Sigmoid colon (tissue), 7 donors: ENCODE measurements around the gene KRTAP9-6. TPM values are rescaled to one million over a fixed set of nuclear protein-coding genes. Genes with fewer than 3 reads are reported as not detected.
"Not testable (repeated sequence)": the region's sequence is repeated elsewhere in the genome, so short reads cannot be mapped to it uniquely, and the experiment has no call there.

Source experiments
- DNase-seq: peaks from one replicate; pipeline ENCODE4 v3.0.0-alpha.2; 2019
- H3K27ac ChIP-seq, 4 donors: fragments of 200-600 bp; sonication (generic); one replicate each; pipeline ENCODE4 v1.5.1; 2016 to 2019; ENCODE audit warnings: mild to moderate bottlenecking in 1 of 4
- H3K27me3 ChIP-seq, 3 donors: fragments of 200-600 bp; sonication (generic); one replicate each; pipeline ENCODE4 v1.5.1; 2019; ENCODE audit warnings: mild to moderate bottlenecking in 1 of 3
- H3K36me3 ChIP-seq, 4 donors: fragments of 200-600 bp; sonication (generic); one replicate each; pipeline ENCODE4 v1.5.1; 2016 to 2019
- H3K4me1 ChIP-seq, 4 donors: fragments of 200-600 bp; sonication (generic); one replicate each; pipeline ENCODE4 v1.5.1; 2017 to 2019
- H3K4me3 ChIP-seq, 4 donors: fragments of 200-600 bp; sonication (generic); one replicate each; pipeline ENCODE4 v1.5.1; 2017 to 2019; ENCODE audit warnings: mild to moderate bottlenecking in 2 of 4, moderate library complexity in 1 of 4
- H3K9me3 ChIP-seq, 4 donors: fragments of 200-600 bp in 3 of 4; sonication (generic) in 3 of 4; one replicate each; pipeline versions ENCODE4 v1.5.1 to v1.6.1; 2013 to 2019
- CTCF ChIP-seq, 4 experiments: fragments of 450-650 bp in 3 of 4; fragments of 200-600 bp in 1 of 4; IDR thresholded peaks; one replicate each; pipeline ENCODE4 v1.5.1; 2016 to 2019; ENCODE audit warnings: antibody characterized with exemption in 4 of 4, mild to moderate bottlenecking in 3 of 4, moderate library complexity in 2 of 4
- EP300 ChIP-seq, 4 donors: sonication (generic); formaldehyde crosslinking; IDR thresholded peaks; one replicate each; pipeline ENCODE4 v1.6.1; 2017; ENCODE audit warnings: antibody characterized with exemption in 4 of 4
- POLR2A ChIP-seq, 2 donors: fragments of 450-650 bp; IDR thresholded peaks; one replicate each; pipeline ENCODE4 v1.6.1; 2016; ENCODE audit warnings: antibody characterized with exemption in 2 of 2, mild to moderate bottlenecking in 2 of 2, moderate library complexity in 2 of 2
- POLR2AphosphoS5 ChIP-seq, 4 donors: sonication (generic); formaldehyde crosslinking; IDR thresholded peaks; one replicate each; pipeline ENCODE4 v1.6.1; 2017; ENCODE audit warnings: antibody characterized with exemption in 4 of 4
- WGBS, 2 donors: extraction: QIAGEN DNeasy Blood & Tissue Kit; methylation state at CpG; one replicate each; pipeline ENCODE4 v1.1.7; 2013; 5-methylcytosine and 5-hydroxymethylcytosine counted together
- intact Hi-C: fragments of 100-400 bp; cut with DNase I; formaldehyde crosslinking; loops from one replicate; pipeline ENCODE4 v1.15.1; 2023
- polyA plus RNA-seq, 3 donors: library from polyadenylated mRNA; stranded (reverse); fragments of 200-250 nt; gene quantifications; one replicate each; pipeline ENCODE4 v1.2.3, GENCODE V29; 2013
- total RNA-seq, 4 donors: library from RNA; depleted of rRNA; stranded (reverse); fragments of >200 nt; gene quantifications; one replicate each; pipeline ENCODE4 v1.1.0, GENCODE V29; 2016
- donor health status: healthy with polysubstance abuse.
- donor health status: Bipolar disorder and iron deficiency.
- donor health status: healthy.

KRTAP9-6 gene
- total and polyA plus RNA-seq, 7 donors: not detected

- TF ChIP-seq CTCF (IDR thresholded peaks at IDR 0.05): no peak
- no peak for TF ChIP-seq EP300 (IDR thresholded peaks at IDR 0.05)
- no peak for TF ChIP-seq POLR2A (IDR thresholded peaks at IDR 0.05)
- no peak for TF ChIP-seq POLR2AphosphoS5 (IDR thresholded peaks at IDR 0.05)
- Histone ChIP-seq H3K4me3 (no peak overlapping the region), H3K27me3 (peaks cover 0 to 4% (median 0%) of the 10 kb centered on the region in 3 donors), H3K36me3 (no peaks in the 10 kb centered on the region), H3K27ac (no peak overlapping the region), H3K9me3 (no peaks in the 10 kb centered on the region), H3K4me1 (no peaks in the 10 kb centered on the region)
- intact Hi-C loops: loop anchor here (1.0 kb wide), 1 partner anchor 12 kb away; no protein-coding TSS in a partner anchor
- WGBS, 2 donors: 64 to 77% methylated on average over 3 of the region's 3 CpGs
- no peak for DNase-seq
Observed at GRCh38 chr17:41264599-41264998, 579 bp upstream of the KRTAP9-6 start.

- TF ChIP-seq CTCF (IDR thresholded peaks at IDR 0.05) (no peak), POLR2A (IDR thresholded peaks at IDR 0.05) (no peak), EP300 (IDR thresholded peaks at IDR 0.05) (no peak), POLR2AphosphoS5 (IDR thresholded peaks at IDR 0.05) (no peak)
- Histone ChIP-seq H3K9me3 (no peaks in the 10 kb centered on the region), H3K36me3 (no peaks in the 10 kb centered on the region), H3K27me3 (peaks cover 0 to 4% (median 0%) of the 10 kb centered on the region in 3 donors), H3K4me3 (no peak overlapping the region), H3K4me1 (no peaks in the 10 kb centered on the region), H3K27ac (no peak overlapping the region)
- intact Hi-C loops: no loop called here
- DNase-seq: no peak
- WGBS, 2 donors: 90% methylated on average over 3 of the region's 3 CpGs; no CpG with 5 or more reads in 1 of the 2 donors
Observed at GRCh38 chr17:41267711-41268110, 2.5 kb downstream of the KRTAP9-6 start.

GRCh38 chr17:41271323-41271722 is 6.1 kb downstream of the KRTAP9-6 start:
- H3K27ac ChIP-seq: not testable (repeated sequence)

GRCh38 chr17:41271858-41272257 is 6.7 kb downstream of the KRTAP9-6 start:
- no peak for TF ChIP-seq CTCF (IDR thresholded peaks at IDR 0.05)
- no peak for TF ChIP-seq POLR2AphosphoS5 (IDR thresholded peaks at IDR 0.05)
- TF ChIP-seq EP300 (IDR thresholded peaks at IDR 0.05): no peak
- no peak for TF ChIP-seq POLR2A (IDR thresholded peaks at IDR 0.05)
- Histone ChIP-seq H3K27ac (no peak overlapping the region), H3K4me3 (no peak overlapping the region), H3K9me3 (no peaks in the 10 kb centered on the region), H3K27me3 (peaks cover 0 to 6% (median 0%) of the 10 kb centered on the region in 3 donors), H3K4me1 (no peaks in the 10 kb centered on the region), H3K36me3 (no peaks in the 10 kb centered on the region)
- intact Hi-C loops: no loop called here
- 67% methylated on average over 1 of the region's 1 CpG; no CpG with 5 or more reads in 1 of the 2 donors for WGBS, 2 donors
- DNase-seq: no peak

More at GRCh38 chr17:41271323-41271722, 6.1 kb downstream of the KRTAP9-6 start:
- intact Hi-C loops, H3K27me3 ChIP-seq, H3K4me1 ChIP-seq, H3K4me3 ChIP-seq, H3K36me3 ChIP-seq, H3K9me3 ChIP-seq, DNase-seq: not testable (repeated sequence)
- WGBS, 2 donors: 52% methylated on average over 1 of the region's 1 CpG; no CpG with 5 or more reads in 1 of the 2 donors

- not testable (repeated sequence) for H3K36me3 ChIP-seq, H3K27me3 ChIP-seq, H3K27ac ChIP-seq, H3K9me3 ChIP-seq, H3K4me1 ChIP-seq, H3K4me3 ChIP-seq, DNase-seq
- WGBS, 2 donors: 48 to 86% methylated on average over 3 of the region's 3 CpGs
- intact Hi-C loops: loop anchor here (1.0 kb wide), 1 partner anchor 11 kb away; no protein-coding TSS in a partner anchor
Observed at GRCh38 chr17:41275648-41276190, 10.5 kb downstream of the KRTAP9-6 start, which contains the start of gene KRTAP9-7. Gene KRTAP9-7 (plus strand): TSS chr17:41275698. CDS start chr17:41275698, 0 bp downstream.
